Choroid plexus epithelial cell (primary cell): ENCODE results near the gene NDUFA3.

Experiments used
- DNase-seq: peaks from one replicate; pipeline ENCODE4 v3.0.0-alpha.2; 2010; ENCODE audit warnings: low read depth
- H3K4me3 ChIP-seq: 2 replicates; pipeline ENCODE4 v1.5.1; 2011; ENCODE audit warnings: low read depth, mild to moderate bottlenecking, control low read depth, low read length, moderate library complexity
- TF ChIP-seq, protein P1 (sequence below): conservative IDR thresholded peaks from 2 replicates; pipeline ENCODE4 v1.5.1; 2011; ENCODE audit warnings: low read depth, mild to moderate bottlenecking, control low read depth, inconsistent platforms, low read length, moderate library complexity

Gene NDUFA3

GRCh38 chr19:54102421-54103169 lies at the start of gene NDUFA3:
Gene NDUFA3, plus strand, starts transcription at chr19:54102855. Its CDS starts 24 bp downstream, at chr19:54102879.
- H3K4me3 ChIP-seq, result peak within 1 kb of the TSS; percentile 99
- TF ChIP-seq, protein P1, sequence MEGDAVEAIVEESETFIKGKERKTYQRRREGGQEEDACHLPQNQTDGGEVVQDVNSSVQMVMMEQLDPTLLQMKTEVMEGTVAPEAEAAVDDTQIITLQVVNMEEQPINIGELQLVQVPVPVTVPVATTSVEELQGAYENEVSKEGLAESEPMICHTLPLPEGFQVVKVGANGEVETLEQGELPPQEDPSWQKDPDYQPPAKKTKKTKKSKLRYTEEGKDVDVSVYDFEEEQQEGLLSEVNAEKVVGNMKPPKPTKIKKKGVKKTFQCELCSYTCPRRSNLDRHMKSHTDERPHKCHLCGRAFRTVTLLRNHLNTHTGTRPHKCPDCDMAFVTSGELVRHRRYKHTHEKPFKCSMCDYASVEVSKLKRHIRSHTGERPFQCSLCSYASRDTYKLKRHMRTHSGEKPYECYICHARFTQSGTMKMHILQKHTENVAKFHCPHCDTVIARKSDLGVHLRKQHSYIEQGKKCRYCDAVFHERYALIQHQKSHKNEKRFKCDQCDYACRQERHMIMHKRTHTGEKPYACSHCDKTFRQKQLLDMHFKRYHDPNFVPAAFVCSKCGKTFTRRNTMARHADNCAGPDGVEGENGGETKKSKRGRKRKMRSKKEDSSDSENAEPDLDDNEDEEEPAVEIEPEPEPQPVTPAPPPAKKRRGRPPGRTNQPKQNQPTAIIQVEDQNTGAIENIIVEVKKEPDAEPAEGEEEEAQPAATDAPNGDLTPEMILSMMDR, result no peak
- DNase-seq, result peak; percentile 99

DNA sequence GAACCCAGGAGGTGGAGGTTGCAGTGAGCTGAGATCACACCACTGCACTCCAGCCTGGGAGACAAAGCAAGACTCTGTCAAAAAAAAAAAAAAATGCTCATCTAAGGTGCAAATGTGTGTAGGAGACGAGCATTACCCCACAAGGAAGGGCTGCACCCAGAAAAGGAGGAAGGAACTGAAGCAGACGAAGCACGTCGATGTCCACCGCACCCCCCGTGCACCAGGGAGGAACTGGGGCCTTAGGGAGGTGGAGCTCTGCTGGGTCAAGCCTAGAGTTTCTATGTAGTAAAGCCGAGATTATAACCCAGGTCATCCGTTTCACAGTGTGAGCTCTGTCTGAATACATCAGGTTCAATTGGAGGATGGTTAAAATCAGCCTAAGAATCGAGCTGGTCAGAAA lies 40.0 kb upstream of the NDUFA3 start:
- TF ChIP-seq, protein P1, result no peak
- no peak overlapping the region for H3K4me3 ChIP-seq
- no peak for DNase-seq

GRCh38 chr19:54063350-54064116 lies 39.1 kb upstream of the NDUFA3 start, which contains the start of gene VSTM1:
Gene VSTM1, minus strand, starts transcription at chr19:54063897. Its CDS starts 120 bp downstream, at chr19:54063777.
- TF ChIP-seq, protein P1, result no peak
- no peak within 1 kb of the TSS for H3K4me3 ChIP-seq
- no peak for DNase-seq

- DNase-seq, result no peak
- no peak overlapping the region for H3K4me3 ChIP-seq
- TF ChIP-seq, protein P1, result no peak
These were observed 33.2 kb upstream of the NDUFA3 start for GRCh38 chr19:54069470-54069869.

DNA sequence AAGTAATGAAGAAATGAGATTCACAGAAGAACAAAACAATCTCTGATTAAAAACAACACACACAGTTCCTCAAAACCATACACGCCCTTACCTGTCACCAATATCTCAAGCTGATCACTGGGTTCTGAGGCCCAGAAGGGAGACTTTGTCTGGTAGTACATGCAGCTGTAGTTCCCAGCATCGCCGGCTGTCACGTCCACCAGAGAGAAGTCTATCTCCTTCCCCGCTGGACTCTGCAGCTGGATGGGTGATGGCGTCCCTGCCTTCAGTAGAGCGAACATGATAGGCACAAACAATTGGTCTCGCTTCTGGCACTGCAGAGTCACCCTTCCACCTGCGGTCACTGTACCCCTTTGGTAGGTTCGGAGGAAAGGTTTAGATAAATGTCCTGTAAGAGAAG lies 28.8 kb upstream of the NDUFA3 start:
- H3K4me3 ChIP-seq, result no peak overlapping the region
- TF ChIP-seq, protein P1, result no peak
- DNase-seq, result no peak

- no peak overlapping the region for H3K4me3 ChIP-seq
- TF ChIP-seq, protein P1, result no peak
- DNase-seq, result no peak
These were observed 27.8 kb upstream of the NDUFA3 start for GRCh38 chr19:54074851-54075250.
